Measurements from ENCODE around the gene ABR.

ABR gene

DNA sequence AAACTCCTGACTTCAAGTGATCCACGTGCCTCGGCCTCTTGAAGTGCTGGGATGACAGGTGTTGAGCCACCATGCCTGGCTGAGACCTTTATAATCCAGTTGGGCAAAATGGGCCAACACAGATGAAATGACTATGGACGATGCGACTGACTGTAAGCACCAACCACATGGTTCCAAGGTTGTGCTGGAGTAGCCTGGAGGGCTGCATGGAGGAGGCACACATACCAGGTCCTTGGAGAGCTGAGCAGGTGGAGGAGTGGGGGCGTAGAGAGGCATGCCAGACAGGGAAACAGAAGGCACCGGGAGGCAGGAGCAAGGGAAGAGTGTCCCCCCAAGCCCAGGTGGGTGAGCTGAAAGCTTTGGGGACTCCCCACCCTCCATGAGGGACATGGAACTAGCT is 85.2 kb downstream of the ABR start:
- TF ChIP-seq MYC (IDR thresholded peaks at IDR 0.05; ENCODE audit: low read depth, low read length) (no peak), MAX (IDR thresholded peaks at IDR 0.05; ENCODE audit: low read depth, low read length) (no peak)
- no peak for DNase-seq (ENCODE audit: low read depth)
- no peak overlapping the region for H3K4me3 ChIP-seq (ENCODE audit: low read depth, low read length)

- TF ChIP-seq, protein P1, sequence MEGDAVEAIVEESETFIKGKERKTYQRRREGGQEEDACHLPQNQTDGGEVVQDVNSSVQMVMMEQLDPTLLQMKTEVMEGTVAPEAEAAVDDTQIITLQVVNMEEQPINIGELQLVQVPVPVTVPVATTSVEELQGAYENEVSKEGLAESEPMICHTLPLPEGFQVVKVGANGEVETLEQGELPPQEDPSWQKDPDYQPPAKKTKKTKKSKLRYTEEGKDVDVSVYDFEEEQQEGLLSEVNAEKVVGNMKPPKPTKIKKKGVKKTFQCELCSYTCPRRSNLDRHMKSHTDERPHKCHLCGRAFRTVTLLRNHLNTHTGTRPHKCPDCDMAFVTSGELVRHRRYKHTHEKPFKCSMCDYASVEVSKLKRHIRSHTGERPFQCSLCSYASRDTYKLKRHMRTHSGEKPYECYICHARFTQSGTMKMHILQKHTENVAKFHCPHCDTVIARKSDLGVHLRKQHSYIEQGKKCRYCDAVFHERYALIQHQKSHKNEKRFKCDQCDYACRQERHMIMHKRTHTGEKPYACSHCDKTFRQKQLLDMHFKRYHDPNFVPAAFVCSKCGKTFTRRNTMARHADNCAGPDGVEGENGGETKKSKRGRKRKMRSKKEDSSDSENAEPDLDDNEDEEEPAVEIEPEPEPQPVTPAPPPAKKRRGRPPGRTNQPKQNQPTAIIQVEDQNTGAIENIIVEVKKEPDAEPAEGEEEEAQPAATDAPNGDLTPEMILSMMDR (IDR thresholded peaks at IDR 0.05; ENCODE audit: low read depth, low read length): no peak
- no peak for TF ChIP-seq MAX (IDR thresholded peaks at IDR 0.05; ENCODE audit: low read depth, low read length)
- TF ChIP-seq POLR2A (IDR thresholded peaks at IDR 0.05; ENCODE audit: extremely low read depth, insufficient read length): no peak
- TF ChIP-seq MYC (IDR thresholded peaks at IDR 0.05; ENCODE audit: low read depth, low read length): no peak
- DNase-seq (ENCODE audit: low read depth): no peak
- H3K4me3 ChIP-seq (ENCODE audit: low read depth, low read length): no peak overlapping the region
Observed at GRCh38 chr17:1091900-1092299, 87.9 kb downstream of the ABR start.

DNA sequence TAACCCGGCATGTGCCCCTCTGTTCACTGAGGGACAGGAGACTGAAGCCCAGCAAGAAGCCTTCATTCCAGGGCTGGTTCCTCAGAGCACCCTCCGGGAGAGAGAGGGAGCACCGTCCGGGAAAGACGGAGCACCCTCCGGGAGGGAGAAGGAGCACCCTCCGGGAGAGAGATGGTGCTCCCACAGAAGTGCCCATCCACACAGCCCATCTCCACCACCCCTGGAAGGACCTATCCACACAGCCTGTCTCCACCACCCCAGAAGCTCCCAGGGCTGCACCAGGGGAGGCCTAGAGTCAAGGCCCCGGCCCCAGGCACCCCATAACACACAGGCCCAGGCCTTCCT is 88.6 kb downstream of the ABR start:
- no peak for DNase-seq (ENCODE audit: low read depth)
- TF ChIP-seq MAX (IDR thresholded peaks at IDR 0.05; ENCODE audit: low read depth, low read length) (no peak), MYC (IDR thresholded peaks at IDR 0.05; ENCODE audit: low read depth, low read length) (no peak), POLR2A (IDR thresholded peaks at IDR 0.05; ENCODE audit: extremely low read depth, insufficient read length) (no peak)
- TF ChIP-seq, protein P1 (IDR thresholded peaks at IDR 0.05; ENCODE audit: low read depth, low read length): no peak
- H3K4me3 ChIP-seq (ENCODE audit: low read depth, low read length): no peak overlapping the region

DNA sequence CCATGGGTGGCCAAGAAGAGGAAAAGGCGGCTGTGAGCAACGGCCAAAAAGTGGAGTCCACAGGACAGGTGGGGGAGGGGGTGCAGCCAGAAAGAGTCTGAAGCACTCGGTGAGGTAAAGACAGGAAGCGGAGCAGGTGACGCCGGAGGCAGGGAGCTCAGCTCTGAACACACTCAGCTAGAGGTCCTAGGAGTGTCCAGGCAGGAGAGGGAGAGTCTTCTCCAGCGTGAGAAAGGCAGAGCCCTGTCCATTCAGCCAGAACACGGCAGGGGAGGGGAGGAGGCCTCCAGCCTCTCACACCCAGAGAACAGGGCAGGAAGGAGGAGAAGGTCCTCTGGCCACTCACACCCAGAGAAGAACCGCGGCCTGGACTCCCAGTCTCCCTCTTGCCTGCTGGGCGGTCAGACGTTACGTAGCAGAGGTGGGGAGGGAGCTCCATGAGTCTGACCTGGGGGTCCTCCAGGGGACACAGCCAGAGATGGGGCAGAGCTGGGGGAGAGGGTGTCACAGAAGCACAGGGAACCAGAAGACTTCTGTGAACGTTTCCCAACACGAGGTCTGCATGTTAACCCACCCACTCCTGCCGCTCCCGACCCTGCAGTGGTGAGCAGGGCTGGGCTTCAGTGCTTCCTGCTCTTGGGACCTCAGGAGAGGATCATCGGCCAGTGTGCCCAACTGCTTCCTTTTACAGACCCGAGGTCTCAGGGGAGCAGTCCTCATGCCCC is 89.2 kb downstream of the ABR start:
- no peak overlapping the region for H3K4me3 ChIP-seq (ENCODE audit: low read depth, low read length)
- DNase-seq (ENCODE audit: low read depth): peak; percentile 39
- TF ChIP-seq POLR2A (IDR thresholded peaks at IDR 0.05; ENCODE audit: extremely low read depth, insufficient read length) (no peak), MAX (IDR thresholded peaks at IDR 0.05; ENCODE audit: low read depth, low read length) (no peak), MYC (IDR thresholded peaks at IDR 0.05; ENCODE audit: low read depth, low read length) (no peak)
- TF ChIP-seq, protein P1 (IDR thresholded peaks at IDR 0.05; ENCODE audit: low read depth, low read length): no peak

DNA sequence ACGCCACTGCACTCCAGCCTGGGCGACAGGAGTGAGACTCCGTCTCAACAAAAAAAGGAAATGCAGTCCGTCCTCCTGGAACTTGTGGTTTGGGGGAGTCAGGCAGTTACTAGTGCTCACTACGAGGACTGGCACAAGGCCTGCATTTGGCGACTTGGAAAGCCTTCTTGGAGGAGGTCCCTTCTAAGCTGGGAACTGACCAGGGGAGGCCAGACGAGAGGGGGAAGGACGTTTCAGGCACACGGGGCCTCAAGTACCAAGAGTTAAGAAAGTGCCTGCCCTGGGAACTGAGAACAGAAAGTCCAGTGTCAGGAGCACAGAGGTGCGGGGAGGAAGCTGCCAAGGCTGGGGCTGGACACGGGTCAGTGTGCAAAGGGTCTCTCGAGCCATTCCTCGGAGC is 89.9 kb downstream of the ABR start:
- peak; percentile 78 for DNase-seq (ENCODE audit: low read depth)

More for the DNA sequence above, 89.9 kb downstream of the ABR start:
- H3K4me3 ChIP-seq (ENCODE audit: low read depth, low read length): no peak overlapping the region
- TF ChIP-seq MAX (IDR thresholded peaks at IDR 0.05; ENCODE audit: low read depth, low read length) (no peak), MYC (IDR thresholded peaks at IDR 0.05; ENCODE audit: low read depth, low read length) (no peak), POLR2A (IDR thresholded peaks at IDR 0.05; ENCODE audit: extremely low read depth, insufficient read length) (no peak)
- TF ChIP-seq, protein P1 (IDR thresholded peaks at IDR 0.05; ENCODE audit: low read depth, low read length): no peak

Measured in NB4 (cell line).